Amygdala (tissue), 56 donors: ENCODE results near the gene RASGRP3.

Source experiments
- DNase-seq, 56 donors: peaks; one replicate each; lab custom pipeline; 2025; lab: John Stamatoyannopoulos, UW

RASGRP3 gene

GRCh38 chr2:33606622-33607021 lies 130.2 kb downstream of the RASGRP3 start:
- DNase-seq = no peak

- no peak for DNase-seq
These were observed 130.8 kb downstream of the RASGRP3 start for GRCh38 chr2:33607251-33607721.

- DNase-seq = peak in 1 of 56 donors; percentile 27
These were observed 131.5 kb downstream of the RASGRP3 start for GRCh38 chr2:33607905-33608304.

GRCh38 chr2:33614190-33614589 lies 137.7 kb downstream of the RASGRP3 start:
- DNase-seq = no peak
